ENCODE measurements around the gene IGF2BP3. TPM values are rescaled to one million over a fixed set of nuclear protein-coding genes. Genes with fewer than 3 reads are reported as not detected.

IGF2BP3 gene
- total and polyA plus RNA-seq, 8 donors: 1.8 to 63.2 (median 57.4) TPM

DNA sequence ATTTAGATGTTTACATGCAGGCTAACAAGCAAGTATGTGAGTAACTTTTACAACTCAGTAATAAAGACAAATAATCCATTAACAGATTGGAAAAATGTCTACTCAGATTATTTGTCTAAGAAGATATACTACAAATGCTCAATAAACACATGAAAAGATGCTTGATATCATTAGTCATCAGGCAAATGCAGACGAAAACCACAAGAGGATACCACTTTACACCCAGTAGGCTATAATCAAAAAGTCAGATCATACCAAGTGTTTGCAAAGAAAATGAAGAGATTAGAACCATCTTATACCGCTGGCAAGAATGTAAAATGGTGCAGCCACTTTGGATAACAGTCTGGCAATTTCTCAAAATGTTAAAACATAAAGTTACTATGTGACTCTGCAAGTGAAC is 87.1 kb downstream of the IGF2BP3 start:
- ATAC-seq: no peak
- intact Hi-C loops (cut with DNase I): no loop called here
- TF ChIP-seq, protein P1, sequence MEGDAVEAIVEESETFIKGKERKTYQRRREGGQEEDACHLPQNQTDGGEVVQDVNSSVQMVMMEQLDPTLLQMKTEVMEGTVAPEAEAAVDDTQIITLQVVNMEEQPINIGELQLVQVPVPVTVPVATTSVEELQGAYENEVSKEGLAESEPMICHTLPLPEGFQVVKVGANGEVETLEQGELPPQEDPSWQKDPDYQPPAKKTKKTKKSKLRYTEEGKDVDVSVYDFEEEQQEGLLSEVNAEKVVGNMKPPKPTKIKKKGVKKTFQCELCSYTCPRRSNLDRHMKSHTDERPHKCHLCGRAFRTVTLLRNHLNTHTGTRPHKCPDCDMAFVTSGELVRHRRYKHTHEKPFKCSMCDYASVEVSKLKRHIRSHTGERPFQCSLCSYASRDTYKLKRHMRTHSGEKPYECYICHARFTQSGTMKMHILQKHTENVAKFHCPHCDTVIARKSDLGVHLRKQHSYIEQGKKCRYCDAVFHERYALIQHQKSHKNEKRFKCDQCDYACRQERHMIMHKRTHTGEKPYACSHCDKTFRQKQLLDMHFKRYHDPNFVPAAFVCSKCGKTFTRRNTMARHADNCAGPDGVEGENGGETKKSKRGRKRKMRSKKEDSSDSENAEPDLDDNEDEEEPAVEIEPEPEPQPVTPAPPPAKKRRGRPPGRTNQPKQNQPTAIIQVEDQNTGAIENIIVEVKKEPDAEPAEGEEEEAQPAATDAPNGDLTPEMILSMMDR (IDR thresholded peaks at IDR 0.05): no peak
- H3K27ac ChIP-seq: no peak overlapping the region
- no peaks in the 10 kb centered on the region for H3K27me3 ChIP-seq
- H3K4me1 ChIP-seq: no peaks in the 10 kb centered on the region
- no peaks in the 10 kb centered on the region for H3K9me3 ChIP-seq
- DNase-seq: no peak
- H3K36me3 ChIP-seq: no peaks in the 10 kb centered on the region
- no peak overlapping the region for H3K4me3 ChIP-seq

DNA sequence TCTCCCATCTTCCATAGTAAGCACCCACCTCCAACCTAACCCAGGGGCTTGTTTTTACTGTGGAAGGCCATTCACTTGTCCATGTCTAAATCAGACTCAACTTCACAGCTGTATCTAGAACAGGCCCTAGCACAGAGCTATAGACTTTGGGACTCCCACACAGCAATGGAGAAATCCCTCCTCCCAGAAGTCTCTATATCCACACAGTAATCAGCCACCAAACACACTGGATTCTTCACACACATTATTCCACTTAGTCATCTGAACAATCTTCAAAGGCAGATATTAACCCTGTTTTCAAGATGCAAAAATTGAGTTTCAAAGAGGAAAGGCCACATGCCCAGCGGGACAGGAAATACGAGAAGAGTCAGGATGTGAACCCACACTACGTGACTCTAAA is 89.3 kb downstream of the IGF2BP3 start:
- TF ChIP-seq, protein P1 (IDR thresholded peaks at IDR 0.05): no peak
- Histone ChIP-seq H3K27me3 (no peaks in the 10 kb centered on the region), H3K36me3 (no peaks in the 10 kb centered on the region), H3K9me3 (no peaks in the 10 kb centered on the region), H3K4me1 (no peaks in the 10 kb centered on the region), H3K4me3 (no peak overlapping the region), H3K27ac (no peak overlapping the region)
- DNase-seq (no peak), ATAC-seq (no peak)
- intact Hi-C loops (cut with DNase I): no loop called here

DNA sequence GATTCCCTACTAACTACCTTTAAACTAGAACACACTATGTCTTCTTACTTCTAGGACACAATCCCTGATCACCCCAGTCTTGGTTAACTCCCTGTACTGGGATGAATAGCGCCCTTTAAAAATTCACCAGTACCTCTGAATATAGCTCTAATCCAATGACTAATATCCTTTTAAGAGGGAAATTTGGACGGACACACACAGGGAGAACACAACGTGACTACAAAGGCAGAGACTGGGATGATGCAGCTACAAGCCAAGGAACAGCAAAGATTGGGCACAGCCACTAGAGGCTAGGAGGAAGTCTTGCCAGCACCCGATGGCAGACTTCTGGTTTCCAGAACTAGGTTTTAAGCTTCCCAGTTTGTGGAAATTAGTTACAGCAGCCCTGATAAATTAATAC is 89.7 kb downstream of the IGF2BP3 start:
- no peak overlapping the region for H3K27ac ChIP-seq
- DNase-seq (no peak), ATAC-seq (no peak)
- H3K4me1 ChIP-seq: no peaks in the 10 kb centered on the region
- H3K4me3 ChIP-seq: no peak overlapping the region
- H3K9me3 ChIP-seq: no peaks in the 10 kb centered on the region
- H3K36me3 ChIP-seq: no peaks in the 10 kb centered on the region
- intact Hi-C loops (cut with DNase I): no loop called here
- TF ChIP-seq, protein P1 (IDR thresholded peaks at IDR 0.05): no peak
- H3K27me3 ChIP-seq: no peaks in the 10 kb centered on the region

DNA sequence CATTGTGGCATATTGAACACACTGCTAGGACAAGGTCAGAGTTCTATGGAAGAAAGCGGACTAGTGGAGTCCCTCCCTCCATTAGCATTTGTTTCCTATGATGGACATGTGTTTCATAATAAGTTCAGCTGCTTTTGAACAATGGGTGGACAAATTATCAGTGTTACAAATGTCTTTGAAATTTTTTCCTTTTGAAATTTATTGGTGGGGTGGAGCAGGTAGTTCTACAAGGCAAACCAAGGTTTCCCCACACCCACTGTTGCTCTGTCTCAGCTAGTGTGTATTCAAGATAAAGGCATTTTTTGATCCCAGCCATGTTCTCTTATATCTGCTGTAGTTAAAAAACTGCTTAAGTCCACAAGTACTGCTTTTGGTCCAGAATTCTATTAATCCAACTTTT is 91.3 kb downstream of the IGF2BP3 start:
- H3K27ac ChIP-seq: no peak overlapping the region
- no peaks in the 10 kb centered on the region for H3K9me3 ChIP-seq
- H3K36me3 ChIP-seq: no peaks in the 10 kb centered on the region
- H3K4me1 ChIP-seq: no peaks in the 10 kb centered on the region
- TF ChIP-seq, protein P1 (IDR thresholded peaks at IDR 0.05): no peak
- ATAC-seq (no peak), DNase-seq (no peak)
- no peaks in the 10 kb centered on the region for H3K27me3 ChIP-seq
- no peak overlapping the region for H3K4me3 ChIP-seq
- intact Hi-C loops (cut with DNase I): no loop called here

DNA sequence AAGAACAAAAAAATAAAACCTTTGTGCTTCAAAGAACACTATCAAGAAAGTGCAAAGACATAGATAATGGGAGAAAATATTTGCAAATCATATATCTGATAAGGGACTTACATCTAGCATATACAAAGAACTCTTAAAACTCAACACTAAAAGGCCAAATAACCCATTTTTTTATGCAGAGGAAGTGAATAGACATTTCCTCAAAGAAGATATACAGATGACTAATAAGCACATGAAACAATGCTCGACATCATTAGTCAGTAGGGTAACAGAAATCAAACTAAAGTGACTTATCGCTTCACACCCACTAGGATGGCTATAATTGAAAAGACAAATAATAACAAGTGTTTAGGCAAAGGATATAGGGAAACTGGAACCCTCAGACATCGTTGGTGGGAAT is 93.2 kb downstream of the IGF2BP3 start:
- DNase-seq (no peak), ATAC-seq (no peak)
- no peaks in the 10 kb centered on the region for H3K27me3 ChIP-seq
- no peaks in the 10 kb centered on the region for H3K9me3 ChIP-seq
- intact Hi-C loops (cut with DNase I): no loop called here
- no peak overlapping the region for H3K27ac ChIP-seq
- TF ChIP-seq, protein P1 (IDR thresholded peaks at IDR 0.05): no peak
- H3K4me3 ChIP-seq: no peak overlapping the region
- no peaks in the 10 kb centered on the region for H3K4me1 ChIP-seq
- no peaks in the 10 kb centered on the region for H3K36me3 ChIP-seq
